KMS-11 (cell line): ENCODE measurements around the gene HOMER2.
A peak's percentile ranks its signal among the peaks of the same experiment; 100 is the strongest.

Experiments used
- H2AFZ ChIP-seq: fragments of 200-600 bp; sonication (generic); 2 replicates; pipeline ENCODE4 v1.6.1; 2016; ENCODE audit warnings: antibody characterized with exemption, mixed run types, low read depth
- H3K27ac ChIP-seq: fragments of 200-600 bp; sonication (generic); 2 replicates; pipeline ENCODE4 v1.6.1; 2016; ENCODE audit warnings: mild to moderate bottlenecking, mixed run types
- H3K27me3 ChIP-seq: fragments of 200-600 bp; sonication (generic); 2 replicates; pipeline ENCODE4 v1.6.1; 2017; ENCODE audit warnings: mild to moderate bottlenecking, low read depth, mixed run types, moderate library complexity; ENCODE audit not compliant: insufficient read depth
- H3K36me3 ChIP-seq: fragments of 200-600 bp; sonication (generic); 2 replicates; pipeline ENCODE4 v1.6.1; 2017; ENCODE audit warnings: mild to moderate bottlenecking, mixed run types; ENCODE audit not compliant: insufficient read depth
- H3K4me1 ChIP-seq: fragments of 200-600 bp; sonication (generic); 2 replicates; pipeline ENCODE4 v1.6.1; 2016; ENCODE audit warnings: mild to moderate bottlenecking, low read depth, mixed run types; ENCODE audit not compliant: poor library complexity, severe bottlenecking
- H3K4me2 ChIP-seq: fragments of 200-600 bp; sonication (generic); 2 replicates; pipeline ENCODE4 v1.7.0; 2016; ENCODE audit warnings: mild to moderate bottlenecking, mixed run types
- H3K4me3 ChIP-seq: fragments of 200-600 bp; sonication (generic); IDR thresholded peaks from 2 replicates; pipeline ENCODE4 v1.6.1; 2017; ENCODE audit warnings: low read depth, low read length, mixed read lengths; ENCODE audit not compliant: insufficient read depth
- H3K79me2 ChIP-seq: fragments of 200-600 bp; sonication (generic); 2 replicates; pipeline ENCODE4 v1.6.1; 2016; ENCODE audit warnings: low read depth, mixed run types; ENCODE audit not compliant: insufficient read depth
- H3K9ac ChIP-seq: fragments of 200-600 bp; sonication (generic); 2 replicates; pipeline ENCODE4 v1.6.1; 2016; ENCODE audit warnings: mild to moderate bottlenecking, mixed run types
- H4K20me1 ChIP-seq: fragments of 200-600 bp; sonication (generic); 2 replicates; pipeline ENCODE4 v1.6.1; 2016; ENCODE audit warnings: mild to moderate bottlenecking, mixed run types; ENCODE audit not compliant: insufficient read depth
- CTCF ChIP-seq: fragments of 200-600 bp; sonication (generic); conservative IDR thresholded peaks from 2 replicates; pipeline ENCODE4 v1.6.1; 2017; ENCODE audit warnings: low read depth, mild to moderate bottlenecking, antibody characterized with exemption, low read length, moderate library complexity, mixed read lengths

The HOMER2 gene

GRCh38 chr15:82950295-82950694, 2.2 kb downstream of the HOMER2 start:
- Histone ChIP-seq H3K27ac (no peak overlapping the region), H3K27me3 (peaks cover 7% of the 10 kb centered on the region), H3K4me1 (peaks cover 29% of the 10 kb centered on the region), H2AFZ (0 out of 2 replicates have a peak overlapping the region, but pooled peaks have one; percentile 17), H3K4me2 (peak overlapping the region; percentile 85), H3K79me2 (no peaks in the 10 kb centered on the region), H3K36me3 (no peaks in the 10 kb centered on the region), H3K4me3 (no peak overlapping the region), H4K20me1 (no peaks in the 10 kb centered on the region), H3K9ac (no peak overlapping the region)
- TF ChIP-seq CTCF = no peak

GRCh38 chr15:82946155-82946701, 6.3 kb downstream of the HOMER2 start:
- Histone ChIP-seq H3K4me3 (no peak overlapping the region), H3K79me2 (no peaks in the 10 kb centered on the region), H4K20me1 (no peaks in the 10 kb centered on the region), H3K36me3 (no peaks in the 10 kb centered on the region), H3K27ac (no peak overlapping the region), H2AFZ (no peak overlapping the region), H3K4me1 (peaks cover 19% of the 10 kb centered on the region), H3K4me2 (no peak overlapping the region), H3K27me3 (no peaks in the 10 kb centered on the region; the same call in 1 of the 2 replicates), H3K9ac (no peak overlapping the region)
- TF ChIP-seq CTCF = no peak

GRCh38 chr15:82945326-82945725, 7.2 kb downstream of the HOMER2 start:
- Histone ChIP-seq H3K27ac (no peak overlapping the region), H3K4me3 (no peak overlapping the region), H3K79me2 (no peaks in the 10 kb centered on the region), H3K36me3 (no peaks in the 10 kb centered on the region), H3K4me2 (no peak overlapping the region), H3K4me1 (peaks cover 10% of the 10 kb centered on the region), H2AFZ (no peak overlapping the region), H4K20me1 (no peaks in the 10 kb centered on the region), H3K27me3 (no peaks in the 10 kb centered on the region; the same call in 1 of the 2 replicates), H3K9ac (no peak overlapping the region)
- TF ChIP-seq CTCF = no peak

GRCh38 chr15:82944821-82945220, 7.7 kb downstream of the HOMER2 start:
- no peak overlapping the region for H3K4me3 ChIP-seq
- no peaks in the 10 kb centered on the region for H3K79me2 ChIP-seq
- H3K36me3 ChIP-seq = no peaks in the 10 kb centered on the region
- no peaks in the 10 kb centered on the region for H4K20me1 ChIP-seq
- no peaks in the 10 kb centered on the region; the same call in 1 of the 2 replicates for H3K27me3 ChIP-seq
- no peak overlapping the region for H3K4me2 ChIP-seq
- H3K4me1 ChIP-seq = peaks cover 5% of the 10 kb centered on the region
- TF ChIP-seq CTCF = no peak
- no peak overlapping the region for H3K27ac ChIP-seq
- no peak overlapping the region for H3K9ac ChIP-seq
- H2AFZ ChIP-seq = no peak overlapping the region
